Fibroblast of lung (primary cell): ENCODE measurements around the gene SRP72. TPM values are rescaled to one million over a fixed set of nuclear protein-coding genes. Genes with fewer than 3 reads are reported as not detected.

Source experiments
- DNase-seq, 2 donors: peaks; one replicate each; pipeline versions ENCODE4 v3.0.0 to v3.0.0-alpha.2; 2010; ENCODE audit warnings: low read depth in 2 of 2
- H2AFZ ChIP-seq: 2 replicates; pipeline ENCODE4 v1.5.1; 2012; ENCODE audit warnings: low read length, control low read depth, inconsistent platforms
- H3K27ac ChIP-seq: 2 replicates; pipeline ENCODE4 v1.5.1; 2011; ENCODE audit warnings: low read length, control low read depth; ENCODE audit not compliant: insufficient read depth
- H3K27me3 ChIP-seq: 2 replicates; pipeline ENCODE4 v1.5.1; 2011; ENCODE audit warnings: mild to moderate bottlenecking, low read length; ENCODE audit not compliant: control insufficient read depth, insufficient read depth
- H3K36me3 ChIP-seq: 2 replicates; pipeline ENCODE4 v1.5.1; 2011; ENCODE audit warnings: low read length; ENCODE audit not compliant: control insufficient read depth, insufficient read depth
- H3K4me1 ChIP-seq: 2 replicates; pipeline ENCODE4 v1.5.1; 2011; ENCODE audit warnings: low read length; ENCODE audit not compliant: control insufficient read depth, insufficient read depth; ENCODE audit errors: extremely low read depth
- H3K4me2 ChIP-seq: 2 replicates; pipeline ENCODE4 v1.5.1; 2011; ENCODE audit warnings: low read length, control low read depth; ENCODE audit not compliant: insufficient read depth; ENCODE audit errors: extremely low read depth
- H3K4me3 ChIP-seq, 4 experiments: fragments of 200-600 bp in 1 of 4; sonication (generic) in 1 of 4; replicated peaks in 1 of 4; 2 replicates each; pipeline ENCODE4 v1.5.1; 2011 to 2016; ENCODE audit warnings: low read length in 4 of 4, low read depth in 3 of 4, mild to moderate bottlenecking in 3 of 4, control low read depth in 2 of 4, inconsistent platforms in 1 of 4, mixed read lengths in 1 of 4; ENCODE audit not compliant: insufficient read depth in 1 of 4; ENCODE audit errors: control extremely low read depth in 1 of 4
- H3K79me2 ChIP-seq: 2 replicates; pipeline ENCODE4 v1.5.1; 2012; ENCODE audit warnings: mild to moderate bottlenecking, low read length, inconsistent platforms; ENCODE audit not compliant: control insufficient read depth, insufficient read depth
- H3K9ac ChIP-seq: 2 replicates; pipeline ENCODE4 v1.5.1; 2011; ENCODE audit warnings: mild to moderate bottlenecking, low read length, control low read depth; ENCODE audit not compliant: insufficient read depth
- H3K9me3 ChIP-seq: 2 replicates; pipeline ENCODE4 v1.5.1; 2012; ENCODE audit warnings: low read depth, low read length; ENCODE audit not compliant: control insufficient read depth, insufficient read depth
- H4K20me1 ChIP-seq: 2 replicates; pipeline ENCODE4 v1.5.1; 2011; ENCODE audit warnings: low read length; ENCODE audit not compliant: control insufficient read depth, insufficient read depth; ENCODE audit errors: extremely low read depth
- CTCF ChIP-seq, 2 donors: IDR thresholded peaks in 1 of 2; conservative IDR thresholded peaks in 1 of 2; 1 replicate in 1 of 2; 2 replicates in 1 of 2; pipeline ENCODE4 v1.5.1; 2011 to 2012; ENCODE audit warnings: low read length in 2 of 2, control low read depth in 1 of 2, inconsistent platforms in 1 of 2, low read depth in 1 of 2, mild to moderate bottlenecking in 1 of 2
- EZH2 ChIP-seq: IDR thresholded peaks from 2 replicates; pipeline ENCODE4 v1.5.1; 2012; ENCODE audit warnings: low read length, control low read depth, mild to moderate bottlenecking; ENCODE audit errors: missing control alignments
- polyA plus RNA-seq, 2 donors: library from polyadenylated mRNA; depleted of rRNA in 1 of 2; stranded (reverse) in 1 of 2; unstranded in 1 of 2; fragments of >200 nt; gene quantifications; 2 replicates each; pipeline ENCODE4 v1.2.1, GENCODE V29; 2011 to 2012; ENCODE audit warnings: missing spikeins in 1 of 2
- total RNA-seq: library from RNA; depleted of rRNA; stranded (reverse); fragments of >200 nt; gene quantifications from 2 replicates; pipeline ENCODE4 v1.2.1, GENCODE V29; 2014

The SRP72 gene
- total and polyA plus RNA-seq, 2 donors (not counting 1 experiment from before 2014, with no cell fraction given): 72.3 to 181 TPM

- TF ChIP-seq EZH2 (no peak), CTCF (conservative IDR thresholded peaks at IDR 0.05 in 1 of 2, IDR thresholded peaks at IDR 0.05 in 1 of 2; ENCODE audit: low read depth in 1 of 2, low read length in 2 of 2) (no peak)
- Histone ChIP-seq H2AFZ (no peak overlapping the region), H3K4me2 (no peak overlapping the region), H3K36me3 (no peaks in the 10 kb centered on the region), H3K4me3 (no peak overlapping the region), H3K79me2 (no peaks in the 10 kb centered on the region), H3K9me3 (no peaks in the 10 kb centered on the region), H3K4me1 (no peaks in the 10 kb centered on the region), H3K27me3 (no peaks in the 10 kb centered on the region), H3K9ac (no peak overlapping the region), H4K20me1 (no peaks in the 10 kb centered on the region), H3K27ac (no peak overlapping the region)
- DNase-seq: no peak
Observed at GRCh38 chr4:56550642-56551041, 83.2 kb downstream of the SRP72 start.

- no peaks in the 10 kb centered on the region for H3K79me2 ChIP-seq
- no peaks in the 10 kb centered on the region for H3K4me1 ChIP-seq
- no peaks in the 10 kb centered on the region for H3K36me3 ChIP-seq
- no peak overlapping the region for H3K27ac ChIP-seq
- DNase-seq: no peak
- no peaks in the 10 kb centered on the region for H3K9me3 ChIP-seq
- H2AFZ ChIP-seq: no peak overlapping the region
- no peak overlapping the region for H3K4me2 ChIP-seq
- TF ChIP-seq CTCF (conservative IDR thresholded peaks at IDR 0.05 in 1 of 2, IDR thresholded peaks at IDR 0.05 in 1 of 2; ENCODE audit: low read depth in 1 of 2, low read length in 2 of 2) (no peak), EZH2 (no peak)
- H3K9ac ChIP-seq: no peak overlapping the region
- H3K27me3 ChIP-seq: no peaks in the 10 kb centered on the region
- no peak overlapping the region for H3K4me3 ChIP-seq
- H4K20me1 ChIP-seq: no peaks in the 10 kb centered on the region
Observed at GRCh38 chr4:56551516-56551915, 84.1 kb downstream of the SRP72 start.

- Histone ChIP-seq H3K4me3 (no peak overlapping the region), H3K9ac (no peak overlapping the region), H2AFZ (no peak overlapping the region), H3K27me3 (no peaks in the 10 kb centered on the region), H3K9me3 (no peaks in the 10 kb centered on the region), H3K79me2 (no peaks in the 10 kb centered on the region), H3K36me3 (no peaks in the 10 kb centered on the region), H3K4me2 (no peak overlapping the region), H3K27ac (no peak overlapping the region), H4K20me1 (no peaks in the 10 kb centered on the region), H3K4me1 (no peaks in the 10 kb centered on the region)
- no peak for TF ChIP-seq CTCF (conservative IDR thresholded peaks at IDR 0.05 in 1 of 2, IDR thresholded peaks at IDR 0.05 in 1 of 2; ENCODE audit: low read depth in 1 of 2, low read length in 2 of 2)
- no peak for TF ChIP-seq EZH2
- no peak for DNase-seq
Observed at GRCh38 chr4:56552273-56552672, 84.9 kb downstream of the SRP72 start.

Other genes with a start within 250 kb of the SRP72 start
- 21.8 and 24.6 TPM in 2 replicates for gene AASDH, start 80.1 kb upstream of the SRP72 start, total RNA-seq
- gene AASDH, start 80.1 kb upstream of the SRP72 start, polyA plus RNA-seq: 9.0 and 10.0 TPM in 2 replicates
- gene PPAT, start 32.0 kb upstream of the SRP72 start, total RNA-seq: 11.8 and 14.9 TPM in 2 replicates
- gene PPAT, start 32.0 kb upstream of the SRP72 start, polyA plus RNA-seq: 8.6 and 10.8 TPM in 2 replicates
- 18.5 and 24.6 TPM in 2 replicates for gene PAICS, start 31.4 kb upstream of the SRP72 start, total RNA-seq
- gene PAICS, start 31.4 kb upstream of the SRP72 start, polyA plus RNA-seq: 111 and 155 TPM in 2 replicates
- gene ARL9, start 38.2 kb downstream of the SRP72 start, total RNA-seq: 0.26 and 0.83 TPM in 2 replicates
- 0.62 and 1.1 TPM in 2 replicates for gene ARL9, start 38.2 kb downstream of the SRP72 start, polyA plus RNA-seq
- gene HOPX, start 213.7 kb downstream of the SRP72 start, total RNA-seq: 3.3 and 11.4 TPM in 2 replicates
- gene HOPX, start 213.7 kb downstream of the SRP72 start, polyA plus RNA-seq: 2.4 and 9.6 TPM in 2 replicates